ENCODE data around the gene COL20A1. TPM values are rescaled to one million over a fixed set of nuclear protein-coding genes. Genes with fewer than 3 reads are reported as not detected.

Gene COL20A1
- total and polyA plus RNA-seq, 7 donors, result 0.07 TPM; not detected in 6

GRCh38 chr20:63327231-63327745, 34.3 kb downstream of the COL20A1 start:
- Histone ChIP-seq H3K4me3 (no peak overlapping the region), H3K27me3 (peaks cover 0 to 65% (median 13%) of the 10 kb centered on the region in 3 donors), H3K9me3 (peaks cover 0 to 4% (median 0%) of the 10 kb centered on the region in 4 donors), H3K36me3 (no peaks in the 10 kb centered on the region), H3K4me1 (no peaks in the 10 kb centered on the region), H3K27ac (no peak overlapping the region)
- WGBS, 2 donors, result 81 to 84% methylated on average over 8 of the region's 8 CpGs
- no peak for DNase-seq
- intact Hi-C loops (cut with DNase I), result no loop called here
- TF ChIP-seq POLR2A (IDR thresholded peaks at IDR 0.05) (no peak), POLR2AphosphoS5 (IDR thresholded peaks at IDR 0.05) (no peak), CTCF (IDR thresholded peaks at IDR 0.05) (no peak), EP300 (IDR thresholded peaks at IDR 0.05) (no peak)

GRCh38 chr20:63328026-63328700, 35.2 kb downstream of the COL20A1 start:
- H3K9me3 ChIP-seq, result peaks cover 0 to 4% (median 0%) of the 10 kb centered on the region in 4 donors
- no peak overlapping the region for H3K27ac ChIP-seq
- no peak overlapping the region for H3K4me3 ChIP-seq
- TF ChIP-seq CTCF (IDR thresholded peaks at IDR 0.05) (no peak), POLR2A (IDR thresholded peaks at IDR 0.05) (no peak), POLR2AphosphoS5 (IDR thresholded peaks at IDR 0.05) (no peak), EP300 (IDR thresholded peaks at IDR 0.05) (no peak)
- WGBS, 2 donors, result 66 to 80% methylated on average over 20 of the region's 20 CpGs
- no peak for DNase-seq
- intact Hi-C loops (cut with DNase I), result no loop called here
- H3K4me1 ChIP-seq, result no peaks in the 10 kb centered on the region
- peaks cover 0 to 68% (median 19%) of the 10 kb centered on the region in 3 donors for H3K27me3 ChIP-seq
- no peaks in the 10 kb centered on the region for H3K36me3 ChIP-seq

GRCh38 chr20:63328718-63329275, 35.8 kb downstream of the COL20A1 start:
- 50 to 66% methylated on average over 21 of the region's 21 CpGs for WGBS, 2 donors
- H3K4me1 ChIP-seq, result no peaks in the 10 kb centered on the region
- H3K4me3 ChIP-seq, result no peak overlapping the region
- no peak overlapping the region for H3K27ac ChIP-seq
- H3K9me3 ChIP-seq, result peaks cover 0 to 4% (median 0%) of the 10 kb centered on the region in 4 donors
- no peaks in the 10 kb centered on the region for H3K36me3 ChIP-seq
- intact Hi-C loops (cut with DNase I), result no loop called here
- peaks cover 0 to 74% (median 26%) of the 10 kb centered on the region in 3 donors for H3K27me3 ChIP-seq
- no peak for DNase-seq
- TF ChIP-seq CTCF (IDR thresholded peaks at IDR 0.05), result no peak
- no peak for TF ChIP-seq POLR2AphosphoS5 (IDR thresholded peaks at IDR 0.05)
- no peak for TF ChIP-seq POLR2A (IDR thresholded peaks at IDR 0.05)
- no peak for TF ChIP-seq EP300 (IDR thresholded peaks at IDR 0.05)

- Histone ChIP-seq H3K36me3 (no peaks in the 10 kb centered on the region), H3K4me3 (no peak overlapping the region), H3K9me3 (peaks cover 0 to 4% (median 0%) of the 10 kb centered on the region in 4 donors), H3K27me3 (peaks cover 0 to 79% (median 28%) of the 10 kb centered on the region in 3 donors), H3K27ac (no peak overlapping the region), H3K4me1 (no peaks in the 10 kb centered on the region)
- intact Hi-C loops (cut with DNase I), result no loop called here
- 70 to 83% methylated on average over 18 of the region's 18 CpGs for WGBS, 2 donors
- DNase-seq, result no peak
- no peak for TF ChIP-seq POLR2AphosphoS5 (IDR thresholded peaks at IDR 0.05)
- no peak for TF ChIP-seq EP300 (IDR thresholded peaks at IDR 0.05)
- TF ChIP-seq POLR2A (IDR thresholded peaks at IDR 0.05), result no peak
- no peak for TF ChIP-seq CTCF (IDR thresholded peaks at IDR 0.05)
Measured at GRCh38 chr20:63329331-63330083, 36.5 kb downstream of the COL20A1 start.

Data from sigmoid colon (tissue), 7 donors.